KMS-11 (cell line): Measurements from ENCODE around the gene SERP1.

Source experiments
- H2AFZ ChIP-seq: fragments of 200-600 bp; sonication (generic); 2 replicates; pipeline ENCODE4 v1.6.1; 2016; ENCODE audit warnings: antibody characterized with exemption, mixed run types, low read depth
- H3K27ac ChIP-seq: fragments of 200-600 bp; sonication (generic); 2 replicates; pipeline ENCODE4 v1.6.1; 2016; ENCODE audit warnings: mild to moderate bottlenecking, mixed run types
- H3K27me3 ChIP-seq: fragments of 200-600 bp; sonication (generic); 2 replicates; pipeline ENCODE4 v1.6.1; 2017; ENCODE audit warnings: mild to moderate bottlenecking, low read depth, mixed run types, moderate library complexity; ENCODE audit not compliant: insufficient read depth
- H3K36me3 ChIP-seq: fragments of 200-600 bp; sonication (generic); 2 replicates; pipeline ENCODE4 v1.6.1; 2017; ENCODE audit warnings: mild to moderate bottlenecking, mixed run types; ENCODE audit not compliant: insufficient read depth
- H3K4me1 ChIP-seq: fragments of 200-600 bp; sonication (generic); 2 replicates; pipeline ENCODE4 v1.6.1; 2016; ENCODE audit warnings: mild to moderate bottlenecking, low read depth, mixed run types; ENCODE audit not compliant: poor library complexity, severe bottlenecking
- H3K4me2 ChIP-seq: fragments of 200-600 bp; sonication (generic); 2 replicates; pipeline ENCODE4 v1.7.0; 2016; ENCODE audit warnings: mild to moderate bottlenecking, mixed run types
- H3K4me3 ChIP-seq: fragments of 200-600 bp; sonication (generic); IDR thresholded peaks from 2 replicates; pipeline ENCODE4 v1.6.1; 2017; ENCODE audit warnings: low read depth, low read length, mixed read lengths; ENCODE audit not compliant: insufficient read depth
- H3K79me2 ChIP-seq: fragments of 200-600 bp; sonication (generic); 2 replicates; pipeline ENCODE4 v1.6.1; 2016; ENCODE audit warnings: low read depth, mixed run types; ENCODE audit not compliant: insufficient read depth
- H3K9ac ChIP-seq: fragments of 200-600 bp; sonication (generic); 2 replicates; pipeline ENCODE4 v1.6.1; 2016; ENCODE audit warnings: mild to moderate bottlenecking, mixed run types
- H4K20me1 ChIP-seq: fragments of 200-600 bp; sonication (generic); 2 replicates; pipeline ENCODE4 v1.6.1; 2016; ENCODE audit warnings: mild to moderate bottlenecking, mixed run types; ENCODE audit not compliant: insufficient read depth
- TF ChIP-seq, protein P1 (sequence below): fragments of 200-600 bp; sonication (generic); conservative IDR thresholded peaks from 2 replicates; pipeline ENCODE4 v1.6.1; 2017; ENCODE audit warnings: low read depth, mild to moderate bottlenecking, antibody characterized with exemption, low read length, moderate library complexity, mixed read lengths

Gene SERP1

DNA sequence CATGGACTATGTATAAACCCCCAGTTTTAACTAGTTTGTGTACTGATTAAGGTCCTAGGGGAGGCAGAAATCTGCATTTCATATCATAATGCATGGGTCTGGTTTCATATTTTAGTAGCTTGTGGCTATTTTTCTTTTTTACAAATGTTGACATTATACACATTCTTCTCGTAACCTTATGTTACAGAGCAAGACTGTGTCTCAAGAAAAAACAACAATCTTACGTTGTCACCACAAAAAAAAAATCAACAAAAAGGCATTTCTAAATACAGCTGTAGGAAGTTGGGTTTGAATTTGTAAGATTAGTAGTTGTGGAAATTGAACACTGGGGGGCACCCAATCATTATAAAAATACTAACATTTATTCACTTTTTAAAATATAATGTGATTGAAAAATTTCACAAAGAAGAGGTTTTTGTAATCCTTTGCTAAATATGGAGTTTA, 17.9 kb downstream of the SERP1 start:
- Histone ChIP-seq H3K36me3 (no peaks in the 10 kb centered on the region), H4K20me1 (no peaks in the 10 kb centered on the region), H3K27ac (no peak overlapping the region), H3K9ac (no peak overlapping the region), H3K4me2 (no peak overlapping the region), H3K79me2 (no peaks in the 10 kb centered on the region), H3K4me3 (no peak overlapping the region), H3K4me1 (peaks cover 12% of the 10 kb centered on the region), H2AFZ (no peak overlapping the region), H3K27me3 (no peaks in the 10 kb centered on the region)
- TF ChIP-seq, protein P1, sequence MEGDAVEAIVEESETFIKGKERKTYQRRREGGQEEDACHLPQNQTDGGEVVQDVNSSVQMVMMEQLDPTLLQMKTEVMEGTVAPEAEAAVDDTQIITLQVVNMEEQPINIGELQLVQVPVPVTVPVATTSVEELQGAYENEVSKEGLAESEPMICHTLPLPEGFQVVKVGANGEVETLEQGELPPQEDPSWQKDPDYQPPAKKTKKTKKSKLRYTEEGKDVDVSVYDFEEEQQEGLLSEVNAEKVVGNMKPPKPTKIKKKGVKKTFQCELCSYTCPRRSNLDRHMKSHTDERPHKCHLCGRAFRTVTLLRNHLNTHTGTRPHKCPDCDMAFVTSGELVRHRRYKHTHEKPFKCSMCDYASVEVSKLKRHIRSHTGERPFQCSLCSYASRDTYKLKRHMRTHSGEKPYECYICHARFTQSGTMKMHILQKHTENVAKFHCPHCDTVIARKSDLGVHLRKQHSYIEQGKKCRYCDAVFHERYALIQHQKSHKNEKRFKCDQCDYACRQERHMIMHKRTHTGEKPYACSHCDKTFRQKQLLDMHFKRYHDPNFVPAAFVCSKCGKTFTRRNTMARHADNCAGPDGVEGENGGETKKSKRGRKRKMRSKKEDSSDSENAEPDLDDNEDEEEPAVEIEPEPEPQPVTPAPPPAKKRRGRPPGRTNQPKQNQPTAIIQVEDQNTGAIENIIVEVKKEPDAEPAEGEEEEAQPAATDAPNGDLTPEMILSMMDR = peak; percentile 74; the same call in 1 of the 2 replicates

DNA sequence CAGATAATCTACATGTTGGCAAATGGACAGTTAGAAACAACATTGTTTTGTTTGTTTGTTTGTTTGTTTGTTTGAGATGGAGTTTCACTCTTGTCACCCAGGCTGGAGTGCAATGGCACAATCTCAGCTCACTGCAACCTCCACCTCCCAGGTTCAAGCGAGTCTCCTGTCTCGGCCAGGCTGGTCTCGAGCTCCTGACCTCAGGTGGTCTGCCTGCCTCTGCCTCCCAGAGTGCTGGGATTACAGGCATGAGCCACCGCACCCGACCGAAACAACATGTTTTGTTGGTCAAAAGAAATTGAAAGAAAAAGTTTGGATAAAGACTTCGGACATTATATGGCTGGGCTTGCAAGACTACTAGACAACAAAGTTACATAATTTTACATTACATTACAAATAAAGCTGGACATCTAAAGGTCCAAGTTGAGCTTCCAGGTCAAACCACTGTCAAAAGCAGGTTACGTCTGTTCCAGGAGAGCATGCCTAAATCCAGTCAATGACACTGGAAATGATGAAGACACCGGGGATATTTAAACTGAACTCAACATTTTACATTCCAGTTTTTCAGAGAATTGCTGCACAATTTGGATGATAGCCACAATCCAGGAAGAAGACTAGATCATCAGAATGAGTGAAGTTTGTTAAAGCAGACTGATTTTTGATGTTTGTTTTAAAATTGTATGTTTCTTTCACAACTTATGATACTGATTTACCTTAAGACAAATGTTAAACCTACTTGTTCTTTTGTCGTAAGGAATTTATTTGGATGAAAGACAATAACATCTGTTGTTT, 18.6 kb downstream of the SERP1 start:
- H3K79me2 ChIP-seq = no peaks in the 10 kb centered on the region
- H2AFZ ChIP-seq = no peak overlapping the region
- no peak overlapping the region for H3K27ac ChIP-seq
- TF ChIP-seq, protein P1 = no peak
- no peaks in the 10 kb centered on the region for H3K36me3 ChIP-seq
- H3K4me1 ChIP-seq = peaks cover 12% of the 10 kb centered on the region
- no peaks in the 10 kb centered on the region for H4K20me1 ChIP-seq
- no peak overlapping the region for H3K4me2 ChIP-seq
- H3K9ac ChIP-seq = no peak overlapping the region
- no peaks in the 10 kb centered on the region for H3K27me3 ChIP-seq
- no peak overlapping the region for H3K4me3 ChIP-seq

DNA sequence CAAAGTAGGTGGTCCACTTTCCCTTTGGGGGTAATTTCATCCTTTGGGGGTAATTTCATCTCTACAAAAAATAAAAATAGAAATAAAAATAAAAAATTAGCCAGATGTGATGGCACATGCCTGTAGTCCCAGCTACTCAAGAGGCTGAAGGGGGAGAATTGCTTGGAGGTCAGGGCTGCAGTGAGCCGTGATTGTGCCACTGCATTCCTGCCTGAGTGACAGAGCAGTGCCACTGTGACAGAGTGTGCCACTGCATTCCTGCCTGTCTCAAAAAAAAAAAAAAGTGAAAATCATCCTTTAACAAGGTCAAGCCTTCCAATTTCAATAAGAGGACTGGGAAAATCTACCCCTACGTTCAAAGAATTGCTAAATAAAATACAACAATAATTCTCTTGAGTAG, 22.8 kb downstream of the SERP1 start:
- TF ChIP-seq, protein P1 = no peak
- Histone ChIP-seq H3K9ac (no peak overlapping the region), H3K4me1 (no peaks in the 10 kb centered on the region), H3K27ac (no peak overlapping the region), H3K27me3 (no peaks in the 10 kb centered on the region), H3K79me2 (no peaks in the 10 kb centered on the region), H3K4me3 (no peak overlapping the region), H3K4me2 (no peak overlapping the region), H4K20me1 (no peaks in the 10 kb centered on the region), H2AFZ (no peak overlapping the region), H3K36me3 (no peaks in the 10 kb centered on the region)

DNA sequence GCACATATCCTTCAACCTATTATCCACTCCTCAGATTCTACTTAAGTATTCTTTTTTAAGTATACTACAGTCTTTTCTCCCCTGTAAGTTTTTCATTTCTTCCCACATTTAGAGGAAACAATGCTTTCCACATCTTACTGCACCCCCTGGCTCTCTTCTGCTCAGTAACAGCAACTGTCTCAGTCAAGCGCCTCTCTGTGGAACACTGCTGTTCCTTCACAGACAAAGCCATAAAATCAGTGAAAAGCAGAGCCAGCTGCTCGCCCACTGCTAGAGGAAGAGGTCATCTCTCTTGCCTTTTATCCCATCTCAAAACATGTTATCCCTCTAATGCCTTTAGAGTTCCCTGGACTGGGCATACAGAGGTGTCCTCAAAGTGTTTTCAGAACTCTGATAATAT, 24.8 kb downstream of the SERP1 start:
- Histone ChIP-seq H3K27ac (no peak overlapping the region), H3K79me2 (no peaks in the 10 kb centered on the region), H4K20me1 (no peaks in the 10 kb centered on the region), H2AFZ (no peak overlapping the region), H3K9ac (no peak overlapping the region), H3K4me1 (no peaks in the 10 kb centered on the region), H3K4me3 (no peak overlapping the region), H3K4me2 (no peak overlapping the region), H3K36me3 (no peaks in the 10 kb centered on the region), H3K27me3 (no peaks in the 10 kb centered on the region)
- TF ChIP-seq, protein P1 = no peak
